Adrenal gland (tissue), 12 donors: ENCODE results near the gene APOL1. TPM values are rescaled to one million over a fixed set of nuclear protein-coding genes. Genes with fewer than 3 reads are reported as not detected.

Experiments used
- DNase-seq, 7 donors: peaks; one replicate each; pipeline ENCODE4 v3.0.0-alpha.2; 2019 to 2020
- H3K27ac ChIP-seq, 5 donors: fragments of 200-600 bp; sonication (generic) in 4 of 5; 1 replicate in 3 of 5; 2 replicates in 2 of 5; pipeline versions ENCODE4 v1.5.1 to v1.8.0; 2016 to 2020; ENCODE audit warnings: mild to moderate bottlenecking in 1 of 5
- H3K27me3 ChIP-seq: fragments of 200-600 bp; 2 replicates; pipeline ENCODE4 v1.8.0; 2021
- H3K36me3 ChIP-seq, 2 donors: fragments of 200-600 bp; replicated peaks in 1 of 2; 1 replicate in 1 of 2; 2 replicates in 1 of 2; pipeline versions ENCODE4 v1.5.1 to v1.8.0; 2018 to 2022
- H3K4me1 ChIP-seq, 2 donors: fragments of 200-600 bp; replicated peaks in 1 of 2; 1 replicate in 1 of 2; 2 replicates in 1 of 2; pipeline versions ENCODE4 v1.5.1 to v1.8.0; 2018 to 2021
- H3K4me3 ChIP-seq, 4 donors: fragments of 200-600 bp; sonication (generic) in 3 of 4; one replicate each; pipeline ENCODE4 v1.5.1; 2016 to 2018
- H3K9me3 ChIP-seq, 3 donors: fragments of 200-600 bp; sonication (generic) in 1 of 3; replicated peaks in 1 of 3; 1 replicate in 2 of 3; 2 replicates in 1 of 3; pipeline versions ENCODE4 v1.5.1 to v1.8.0; 2016 to 2021
- POLR2A ChIP-seq, 2 donors: fragments of 450-650 bp; IDR thresholded peaks; one replicate each; pipeline ENCODE4 v1.6.1; 2017; ENCODE audit warnings: antibody characterized with exemption in 2 of 2, mild to moderate bottlenecking in 2 of 2, moderate library complexity in 1 of 2
- WGBS, 4 donors: extraction: QIAGEN DNeasy Blood & Tissue Kit in 2 of 4; methylation state at CpG; one replicate each; pipeline versions ENCODE4 v1.1.5 to v1.1.7; 2013 to 2017; 5-methylcytosine and 5-hydroxymethylcytosine counted together
- intact Hi-C, 2 donors: fragments of 100-400 bp; cut with DNase I; formaldehyde crosslinking; loops; one replicate each; pipeline versions ENCODE4 v1.14.1 to v1.15.0; 2022 to 2023
- polyA plus RNA-seq, 3 donors: library from polyadenylated mRNA; stranded (reverse); fragments of 200-250 nt in 2 of 3; fragments of 350-450 nt in 1 of 3; fragmentation: Illumina TruSeq in 1 of 3; extraction: RNeasy Lipid Tissue Mini Kit (QIAGEN cat#74804) in 1 of 3; gene quantifications; one replicate each; pipeline ENCODE4 v1.2.3, GENCODE V29; 2013 to 2014
- total RNA-seq, 9 donors: library from RNA; depleted of rRNA in 4 of 9; stranded (reverse); fragments of >200 nt in 4 of 9; fragments of 120-200 nt in 1 of 9; fragmentation: NEBNext Ultra II Directional in 1 of 9; extraction: Animal tissue kit (Norgen Biotek cat#: 25700) in 1 of 9; gene quantifications; one replicate each; pipeline versions ENCODE4 v1.1.0 to v1.2.4, GENCODE V29; 2013 to 2023
- TF ChIP-seq, protein P1 (sequence below), 6 experiments: fragments of 450-650 bp in 4 of 6; fragments of 200-600 bp in 2 of 6; sonication (generic) in 1 of 6; IDR thresholded peaks; 1 replicate in 5 of 6; 2 replicates in 1 of 6; pipeline versions ENCODE4 v1.5.1 to v1.8.0; 2016 to 2021; ENCODE audit warnings: antibody characterized with exemption in 6 of 6, mild to moderate bottlenecking in 2 of 6, moderate library complexity in 1 of 6
- donor health status: healthy with polysubstance abuse.
- donor health status: Bipolar disorder and iron deficiency.
- donor health status: DM: yes; HTN: yes; CAD: no.
- donor health status: DM: no; HTN: no; CAD: no.
- donor health status: DM: no; HTN: no; CAD: no.
- donor health status: DM: yes; HTN: yes; CAD: no.

The APOL1 gene
- total and polyA plus RNA-seq, 12 donors = 2.1 to 39.0 (median 25.5) TPM

DNA sequence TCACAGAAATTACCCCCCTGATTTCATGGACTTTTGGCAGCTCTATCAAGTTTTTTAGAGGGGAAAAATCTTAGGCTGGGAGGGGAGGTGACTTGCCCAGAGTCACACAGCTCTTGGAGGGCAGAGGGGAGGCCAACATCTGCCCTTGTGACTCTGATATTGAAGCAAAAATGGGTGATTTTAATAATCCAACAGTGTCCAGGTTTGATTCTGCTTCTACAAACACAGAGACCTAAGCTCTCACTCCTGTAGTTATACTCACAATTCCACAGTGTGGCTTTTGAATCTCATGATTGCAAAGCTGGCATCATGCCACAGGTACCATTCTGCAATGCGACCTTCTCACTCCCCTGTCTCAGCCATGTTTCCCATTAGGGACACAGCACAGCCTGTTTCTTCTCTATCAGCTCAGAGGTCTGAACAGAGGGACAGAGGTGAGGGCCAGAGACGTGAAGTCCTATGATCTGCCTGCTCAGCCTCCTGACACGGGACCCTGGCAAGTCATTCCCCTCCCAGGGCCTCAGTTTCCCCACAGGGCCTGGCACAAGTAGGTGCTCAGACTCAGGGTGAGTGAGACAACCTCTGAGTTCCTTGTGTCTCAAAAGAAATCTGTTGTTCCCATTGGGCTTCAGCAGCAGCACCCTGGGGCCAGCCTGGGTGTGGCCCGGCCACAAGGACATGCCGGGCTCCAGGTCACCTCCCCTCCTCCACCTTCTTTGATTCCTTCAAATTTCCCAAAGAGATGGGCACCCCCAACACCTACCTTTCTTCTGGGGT, 14.4 kb upstream of the APOL1 start:
- peak in 6 of 7 donors; percentile 37 to 73 (median 54) for DNase-seq
- WGBS, 4 donors = 0 to 3% (median 1%) methylated on average over 3 to 5 of the region's 5 CpGs
- TF ChIP-seq, protein P1, sequence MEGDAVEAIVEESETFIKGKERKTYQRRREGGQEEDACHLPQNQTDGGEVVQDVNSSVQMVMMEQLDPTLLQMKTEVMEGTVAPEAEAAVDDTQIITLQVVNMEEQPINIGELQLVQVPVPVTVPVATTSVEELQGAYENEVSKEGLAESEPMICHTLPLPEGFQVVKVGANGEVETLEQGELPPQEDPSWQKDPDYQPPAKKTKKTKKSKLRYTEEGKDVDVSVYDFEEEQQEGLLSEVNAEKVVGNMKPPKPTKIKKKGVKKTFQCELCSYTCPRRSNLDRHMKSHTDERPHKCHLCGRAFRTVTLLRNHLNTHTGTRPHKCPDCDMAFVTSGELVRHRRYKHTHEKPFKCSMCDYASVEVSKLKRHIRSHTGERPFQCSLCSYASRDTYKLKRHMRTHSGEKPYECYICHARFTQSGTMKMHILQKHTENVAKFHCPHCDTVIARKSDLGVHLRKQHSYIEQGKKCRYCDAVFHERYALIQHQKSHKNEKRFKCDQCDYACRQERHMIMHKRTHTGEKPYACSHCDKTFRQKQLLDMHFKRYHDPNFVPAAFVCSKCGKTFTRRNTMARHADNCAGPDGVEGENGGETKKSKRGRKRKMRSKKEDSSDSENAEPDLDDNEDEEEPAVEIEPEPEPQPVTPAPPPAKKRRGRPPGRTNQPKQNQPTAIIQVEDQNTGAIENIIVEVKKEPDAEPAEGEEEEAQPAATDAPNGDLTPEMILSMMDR (IDR thresholded peaks at IDR 0.05) = no peak
- no peak for TF ChIP-seq POLR2A (IDR thresholded peaks at IDR 0.05)
- no peaks in the 10 kb centered on the region for H3K9me3 ChIP-seq
- H3K4me1 ChIP-seq = peaks cover 19 to 36% of the 10 kb centered on the region in 2 donors
- H3K27ac ChIP-seq = peak overlapping the region; percentile 78 to 95 (median 85)
- H3K27me3 ChIP-seq = no peaks in the 10 kb centered on the region
- peak overlapping the region; percentile 14 to 80 (median 43) for H3K4me3 ChIP-seq
- H3K36me3 ChIP-seq = peaks cover 0 to 1% of the 10 kb centered on the region in 2 donors
- intact Hi-C loops = no loop called here

DNA sequence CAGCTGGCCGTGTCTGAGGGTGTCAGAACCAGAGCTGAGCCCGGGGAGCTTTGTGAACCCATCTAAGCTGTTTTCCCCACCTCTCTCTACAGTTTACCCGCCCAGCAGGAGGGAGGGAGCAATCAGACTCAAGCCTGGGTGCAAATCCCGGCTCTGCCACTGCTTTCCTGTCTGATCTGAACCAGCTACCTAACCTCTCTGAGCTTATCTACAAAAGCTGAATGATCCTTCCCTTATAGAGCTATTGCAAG, 13.9 kb upstream of the APOL1 start:
- H3K4me1 ChIP-seq = peaks cover 19 to 36% of the 10 kb centered on the region in 2 donors

DNA sequence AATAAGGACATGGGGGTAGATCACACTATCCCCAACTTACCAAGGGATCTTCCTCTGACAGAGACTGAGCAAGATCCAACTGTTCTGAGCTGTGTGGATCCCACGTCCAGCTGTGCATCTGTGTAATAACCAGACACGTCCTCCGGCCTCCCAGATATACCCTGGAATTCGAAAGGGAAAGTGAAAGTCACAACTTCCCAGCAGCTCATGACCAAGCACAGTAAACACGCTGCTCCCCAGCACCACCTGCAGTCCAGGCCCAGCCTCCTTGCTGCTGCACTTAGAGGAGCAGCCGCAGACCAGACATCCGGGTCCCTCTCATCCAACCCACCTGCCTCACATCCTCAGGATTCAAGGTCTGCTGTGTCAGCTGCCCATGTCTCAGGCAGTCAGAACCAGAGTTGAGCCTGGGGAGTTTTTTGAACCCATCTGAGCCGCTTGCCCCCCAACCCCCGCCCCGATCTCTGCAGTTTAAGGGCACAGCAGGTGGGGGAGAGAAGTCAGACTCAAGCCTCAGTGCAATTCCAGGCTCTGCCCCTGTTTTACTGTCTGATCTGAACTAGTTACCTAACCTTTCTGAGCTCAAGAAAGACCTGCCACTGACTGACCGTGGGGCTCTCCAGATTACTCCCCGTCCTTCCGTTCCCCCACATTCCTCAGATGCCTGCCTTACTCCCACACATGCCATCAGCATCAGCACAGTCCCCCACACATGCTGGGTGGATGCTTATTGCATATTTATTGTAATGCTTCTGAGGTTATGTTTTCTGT, 13.3 kb upstream of the APOL1 start, which contains the start of gene APOL2:
TSS of gene APOL2 (minus strand) at position 127 of the 771 bp plus-strand sequence. CDS start 6,365 bp downstream, outside the sequence.
- H3K27me3 ChIP-seq = no peaks in the 10 kb centered on the region
- intact Hi-C loops = no loop called here
- H3K4me1 ChIP-seq = peaks cover 19 to 35% of the 10 kb centered on the region in 2 donors
- H3K4me3 ChIP-seq = peak within 1 kb of the TSS; percentile 14 to 80 (median 43)
- H3K36me3 ChIP-seq = no peaks in the 10 kb centered on the region
- WGBS, 4 donors = 6 to 26% (median 10%) methylated on average over 9 to 13 of the region's 13 CpGs
- peak; percentile 88 to 98 (median 94) for DNase-seq
- peak within 1 kb of the TSS; percentile 78 to 95 (median 85) for H3K27ac ChIP-seq
- peak; percentile 78 to 91 for TF ChIP-seq POLR2A (IDR thresholded peaks at IDR 0.05)
- TF ChIP-seq, protein P1 (IDR thresholded peaks at IDR 0.05) = peak; percentile 39 to 71 (median 64)
- no peaks in the 10 kb centered on the region for H3K9me3 ChIP-seq

More for the DNA sequence above, 13.9 kb upstream of the APOL1 start:
- H3K27me3 ChIP-seq = no peaks in the 10 kb centered on the region
- H3K9me3 ChIP-seq = no peaks in the 10 kb centered on the region
- peak overlapping the region; percentile 14 to 80 (median 43) for H3K4me3 ChIP-seq
- peak overlapping the region; percentile 78 to 95 (median 85) for H3K27ac ChIP-seq
- H3K36me3 ChIP-seq = no peaks in the 10 kb centered on the region
- 0% methylated on average over 3 to 4 of the region's 4 CpGs for WGBS, 4 donors
- TF ChIP-seq POLR2A (IDR thresholded peaks at IDR 0.05) = no peak
- TF ChIP-seq, protein P1 (IDR thresholded peaks at IDR 0.05) = no peak
- intact Hi-C loops = no loop called here
- peak in 1 of 7 donors; percentile 61 for DNase-seq

DNA sequence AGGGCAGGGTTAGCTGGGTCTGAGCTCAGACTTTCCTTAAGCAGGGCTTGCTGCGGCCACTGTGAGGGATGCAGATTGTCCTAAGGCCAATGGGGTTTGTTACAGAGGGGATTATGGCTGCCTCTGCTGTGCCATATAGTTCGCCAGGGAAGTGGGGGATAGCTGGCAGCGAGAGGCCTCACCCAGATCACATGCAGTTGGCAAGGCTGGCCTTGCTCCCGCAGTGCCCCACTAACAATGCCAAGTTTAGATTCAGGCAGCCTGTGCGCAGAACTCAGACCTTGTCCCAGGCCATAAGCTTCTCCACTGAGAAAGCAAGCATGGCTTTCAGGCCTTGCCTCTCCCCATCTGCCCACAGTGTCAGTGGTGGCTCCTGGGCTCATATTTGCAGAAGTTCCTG, 8.9 kb upstream of the APOL1 start:
- H3K4me3 ChIP-seq = no peak overlapping the region
- peak in 2 of 7 donors; percentile 12 to 40 for DNase-seq
- peak overlapping the region in 2 of 5 donors; percentile 29 to 52 for H3K27ac ChIP-seq
- H3K4me1 ChIP-seq = peaks cover 0 to 5% of the 10 kb centered on the region in 2 donors
- H3K9me3 ChIP-seq = no peaks in the 10 kb centered on the region
- no peaks in the 10 kb centered on the region for H3K36me3 ChIP-seq
- intact Hi-C loops = no loop called here
- TF ChIP-seq POLR2A (IDR thresholded peaks at IDR 0.05) = no peak
- TF ChIP-seq, protein P1 (IDR thresholded peaks at IDR 0.05) = no peak
- no peaks in the 10 kb centered on the region for H3K27me3 ChIP-seq
- WGBS, 4 donors = 86 to 100% (median 91%) methylated on average over 2 to 5 of the region's 5 CpGs
